ENCODE measurements around the gene GUF1.
A peak's percentile ranks its signal among the peaks of the same experiment; 100 is the strongest.

The GUF1 gene

GRCh38 chr4:44678094-44679041 is at the start of gene GUF1:
TSS of gene GUF1 (plus strand) at chr4:44678420. CDS start at chr4:44678623, 203 bp downstream.
- peak; percentile 91 for DNase-seq (ENCODE audit: extremely low read depth, insufficient read length)
- Histone ChIP-seq H3K36me3 (ENCODE audit: control insufficient read depth, insufficient read depth, low read length) (no peaks in the 10 kb centered on the region), H3K4me3 (replicated peaks; ENCODE audit: low read depth, low read length) (peak within 1 kb of the TSS; percentile 80), H3K27me3 (replicated peaks; ENCODE audit: control insufficient read depth, insufficient read depth, low read length) (no peaks in the 10 kb centered on the region)
- no peak for TF ChIP-seq CTCF (IDR thresholded peaks at IDR 0.05; ENCODE audit: insufficient read depth, low read length, poor library complexity, severe bottlenecking)

GRCh38 chr4:44629280-44629866 is 48.8 kb upstream of the GUF1 start:
- H3K27me3 ChIP-seq (replicated peaks; ENCODE audit: control insufficient read depth, insufficient read depth, low read length): no peaks in the 10 kb centered on the region
- DNase-seq (ENCODE audit: extremely low read depth, insufficient read length): peak; percentile 28
- H3K4me3 ChIP-seq (replicated peaks; ENCODE audit: low read depth, low read length): no peak overlapping the region
- H3K36me3 ChIP-seq (ENCODE audit: control insufficient read depth, insufficient read depth, low read length): no peaks in the 10 kb centered on the region
- peak; percentile 66 for TF ChIP-seq CTCF (IDR thresholded peaks at IDR 0.05; ENCODE audit: insufficient read depth, low read length, poor library complexity, severe bottlenecking)

- TF ChIP-seq CTCF (IDR thresholded peaks at IDR 0.05; ENCODE audit: insufficient read depth, low read length, poor library complexity, severe bottlenecking): no peak
- Histone ChIP-seq H3K4me3 (replicated peaks; ENCODE audit: low read depth, low read length) (no peak overlapping the region), H3K36me3 (ENCODE audit: control insufficient read depth, insufficient read depth, low read length) (no peaks in the 10 kb centered on the region), H3K27me3 (replicated peaks; ENCODE audit: control insufficient read depth, insufficient read depth, low read length) (no peaks in the 10 kb centered on the region)
- no peak for DNase-seq (ENCODE audit: extremely low read depth, insufficient read length)
These were observed 46.1 kb upstream of the GUF1 start for GRCh38 chr4:44632089-44632488.

- H3K36me3 ChIP-seq (ENCODE audit: control insufficient read depth, insufficient read depth, low read length): no peaks in the 10 kb centered on the region
- no peak for TF ChIP-seq CTCF (IDR thresholded peaks at IDR 0.05; ENCODE audit: insufficient read depth, low read length, poor library complexity, severe bottlenecking)
- H3K27me3 ChIP-seq (replicated peaks; ENCODE audit: control insufficient read depth, insufficient read depth, low read length): no peaks in the 10 kb centered on the region
- H3K4me3 ChIP-seq (replicated peaks; ENCODE audit: low read depth, low read length): no peak overlapping the region
- no peak for DNase-seq (ENCODE audit: extremely low read depth, insufficient read length)
These were observed 45.5 kb upstream of the GUF1 start for GRCh38 chr4:44632733-44633132.

GRCh38 chr4:44638091-44638490 is 40.1 kb upstream of the GUF1 start:
- DNase-seq (ENCODE audit: extremely low read depth, insufficient read length): no peak
- TF ChIP-seq CTCF (IDR thresholded peaks at IDR 0.05; ENCODE audit: insufficient read depth, low read length, poor library complexity, severe bottlenecking): no peak
- H3K4me3 ChIP-seq (replicated peaks; ENCODE audit: low read depth, low read length): no peak overlapping the region
- no peaks in the 10 kb centered on the region for H3K27me3 ChIP-seq (replicated peaks; ENCODE audit: control insufficient read depth, insufficient read depth, low read length)
- no peaks in the 10 kb centered on the region for H3K36me3 ChIP-seq (ENCODE audit: control insufficient read depth, insufficient read depth, low read length)

All from GM06990 (cell line).